ENCODE measurements around the gene SMARCAD1. TPM values are rescaled to one million over a fixed set of nuclear protein-coding genes. Genes with fewer than 3 reads are reported as not detected.
A peak's percentile ranks its signal among the peaks of the same experiment; 100 is the strongest.

Gene SMARCAD1
- total and polyA plus RNA-seq, 4 experiments from 2014 or later: 13.4 to 30.7 (median 21.4) TPM

DNA sequence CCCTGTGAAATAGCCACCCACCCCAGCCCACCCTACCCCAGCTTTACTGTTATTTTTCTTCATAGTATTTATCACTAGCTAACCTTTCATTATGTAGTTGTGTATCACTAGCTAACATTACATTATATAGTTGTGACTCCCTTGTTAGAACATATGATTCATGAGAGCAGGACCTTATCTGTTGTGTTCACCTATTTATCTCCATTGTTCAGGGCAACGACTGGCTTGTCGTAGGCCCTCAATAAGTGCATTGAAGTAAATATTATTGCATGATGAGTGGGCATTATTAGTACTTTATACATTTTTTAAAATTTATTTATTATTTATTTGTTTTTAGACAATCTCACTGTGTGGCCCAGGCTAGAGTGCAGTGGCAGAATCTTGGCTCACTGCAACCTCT is 4.2 kb downstream of the SMARCAD1 start:
- Histone ChIP-seq H3K27me3 (ENCODE audit: insufficient read depth, low read length) (no peaks in the 10 kb centered on the region), H3K27ac (ENCODE audit: low read depth, low read length) (no peak overlapping the region), H3K9me3 (ENCODE audit: control insufficient read depth in 1 of 2, low read length in 2 of 2) (no peaks in the 10 kb centered on the region), H3K4me1 (ENCODE audit: insufficient read depth, low read length) (peaks cover 49% of the 10 kb centered on the region), H3K4me3 (ENCODE audit: low read length in 2 of 2) (no peak overlapping the region), H3K36me3 (ENCODE audit: insufficient read depth, low read length) (peaks cover 8% of the 10 kb centered on the region)
- POLR2A ChIA-PET (ENCODE audit: partially characterized antibody): no interaction called here
- Mint-ChIP-seq H3K4me3 (no peak overlapping the region), H3K4me1 (peaks cover 42 to 79% (median 69%) of the 10 kb centered on the region in 4 donors), H3K27me3 (no peaks in the 10 kb centered on the region), H3K27ac (peak overlapping the region in 1 of 7 donors; percentile 44), H3K9me3 (peaks cover 0 to 8% (median 0%) of the 10 kb centered on the region in 8 donors), H3K36me3 (peaks cover 57 to 67% of the 10 kb centered on the region in 2 donors)
- CTCF ChIA-PET (ENCODE audit: partially characterized antibody): no interaction called here
- intact Hi-C loops (cut with micrococcal nuclease): no loop called here
- no peak for DNase-seq

DNA sequence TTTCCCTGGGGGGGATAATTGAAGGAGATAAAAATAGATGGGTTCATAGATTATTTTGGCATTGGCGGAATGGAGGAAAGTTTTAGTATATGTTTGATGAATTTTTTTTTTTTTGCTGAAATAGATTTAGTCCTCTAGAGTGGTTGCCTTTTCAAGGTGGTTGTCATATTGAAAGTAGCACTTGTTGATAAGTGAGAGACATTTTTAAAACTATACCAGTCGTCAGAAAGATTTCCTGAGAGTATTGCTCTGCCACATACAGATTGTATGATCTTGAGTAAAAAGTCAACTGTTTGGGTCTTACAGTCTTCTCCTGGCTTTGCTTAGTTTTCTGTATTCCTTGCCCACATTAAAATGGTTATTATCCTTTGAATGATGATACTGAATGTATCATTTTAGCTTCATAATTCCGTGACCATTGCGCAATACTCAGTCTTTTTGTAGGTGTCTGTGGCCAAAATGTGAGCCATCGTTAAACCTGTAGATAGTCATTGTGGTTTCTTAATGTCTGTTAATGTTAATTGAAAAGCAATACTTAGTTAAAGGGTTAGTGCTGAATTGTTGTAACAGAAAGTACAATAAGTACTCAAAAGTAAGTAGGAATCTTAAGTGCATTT is 7.1 kb downstream of the SMARCAD1 start:
- ChIA-PET CTCF (ENCODE audit: partially characterized antibody) (no interaction called here), POLR2A (ENCODE audit: partially characterized antibody) (no interaction called here)
- no peaks in the 10 kb centered on the region for H3K27me3 Mint-ChIP-seq
- Histone ChIP-seq H3K9me3 (ENCODE audit: control insufficient read depth in 1 of 2, low read length in 2 of 2) (no peaks in the 10 kb centered on the region), H3K27ac (ENCODE audit: low read depth, low read length) (no peak overlapping the region), H3K4me1 (ENCODE audit: insufficient read depth, low read length) (peaks cover 32% of the 10 kb centered on the region), H3K27me3 (ENCODE audit: insufficient read depth, low read length) (no peaks in the 10 kb centered on the region), H3K4me3 (ENCODE audit: low read length in 2 of 2) (no peak overlapping the region), H3K36me3 (ENCODE audit: insufficient read depth, low read length) (peaks cover 8% of the 10 kb centered on the region)
- H3K4me3 Mint-ChIP-seq: peak overlapping the region in 4 of 8 donors; percentile 4 to 58 (median 34)
- H3K27ac Mint-ChIP-seq: peak overlapping the region in 6 of 7 donors; percentile 13 to 88 (median 42)
- peaks cover 56 to 60% of the 10 kb centered on the region in 2 donors for H3K36me3 Mint-ChIP-seq
- DNase-seq: no peak
- intact Hi-C loops (cut with micrococcal nuclease): no loop called here
- H3K9me3 Mint-ChIP-seq: peaks cover 0 to 3% (median 0%) of the 10 kb centered on the region in 8 donors
- peaks cover 31 to 58% (median 51%) of the 10 kb centered on the region in 4 donors for H3K4me1 Mint-ChIP-seq

DNA sequence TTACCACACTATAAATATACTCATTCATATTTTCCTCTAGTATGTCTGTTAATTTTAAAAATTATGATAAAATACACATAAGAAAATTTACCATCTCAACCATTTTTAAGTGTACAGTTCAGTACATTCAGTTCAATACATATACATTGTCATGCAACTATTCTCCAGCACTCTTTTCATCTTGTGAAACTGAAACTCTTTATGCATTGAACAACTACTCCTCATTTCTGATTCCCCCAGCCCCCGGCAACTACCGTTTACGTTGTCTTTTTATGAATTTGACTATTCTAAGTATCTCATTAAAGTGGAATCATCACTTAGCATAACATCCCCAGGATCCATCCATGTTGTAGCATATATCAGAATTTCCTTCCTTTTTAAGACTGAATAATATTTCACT is 8.7 kb downstream of the SMARCAD1 start:
- no peaks in the 10 kb centered on the region for H3K27me3 ChIP-seq (ENCODE audit: insufficient read depth, low read length)
- H3K9me3 ChIP-seq (ENCODE audit: control insufficient read depth in 1 of 2, low read length in 2 of 2): no peaks in the 10 kb centered on the region
- Mint-ChIP-seq H3K9me3 (peaks cover 0 to 2% (median 0%) of the 10 kb centered on the region in 8 donors), H3K4me1 (peaks cover 26 to 52% (median 45%) of the 10 kb centered on the region in 4 donors), H3K36me3 (peaks cover 51 to 56% of the 10 kb centered on the region in 2 donors), H3K27me3 (no peaks in the 10 kb centered on the region), H3K27ac (peak overlapping the region in 5 of 7 donors; percentile 18 to 52 (median 37)), H3K4me3 (no peak overlapping the region)
- peaks cover 8% of the 10 kb centered on the region for H3K36me3 ChIP-seq (ENCODE audit: insufficient read depth, low read length)
- POLR2A ChIA-PET (ENCODE audit: partially characterized antibody): interaction anchor here (0.7 kb wide), 1 partner anchor 8 kb away, joined by 5 read pairs; no protein-coding TSS in a partner anchor
- H3K27ac ChIP-seq (ENCODE audit: low read depth, low read length): no peak overlapping the region
- no peak overlapping the region for H3K4me3 ChIP-seq (ENCODE audit: low read length in 2 of 2)
- no peak for DNase-seq
- CTCF ChIA-PET (ENCODE audit: partially characterized antibody): no interaction called here
- intact Hi-C loops (cut with micrococcal nuclease): no loop called here
- peaks cover 26% of the 10 kb centered on the region for H3K4me1 ChIP-seq (ENCODE audit: insufficient read depth, low read length)

DNA sequence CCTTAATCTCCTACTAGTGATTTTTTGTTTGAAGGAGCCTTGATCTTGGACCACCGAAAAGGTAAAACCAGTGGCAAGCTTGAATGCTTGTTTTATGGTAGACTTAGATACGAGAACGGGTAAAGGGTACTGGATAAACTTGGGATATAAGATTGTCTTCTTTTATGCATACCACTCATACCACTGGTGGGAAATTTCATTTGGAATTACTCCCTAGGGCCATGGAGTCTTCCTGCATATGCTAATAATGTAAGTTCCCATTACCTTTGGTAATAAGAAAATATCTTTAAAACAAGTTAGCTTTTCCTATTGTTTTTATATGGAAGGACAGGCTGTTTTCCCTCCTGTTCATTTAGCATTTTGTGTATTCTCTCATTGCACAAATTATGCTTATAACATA is 11.7 kb downstream of the SMARCAD1 start:
- H3K9me3 ChIP-seq (ENCODE audit: control insufficient read depth in 1 of 2, low read length in 2 of 2): no peaks in the 10 kb centered on the region
- Mint-ChIP-seq H3K27me3 (no peaks in the 10 kb centered on the region), H3K27ac (peak overlapping the region in 1 of 7 donors; percentile 10), H3K4me1 (peaks cover 15 to 35% (median 29%) of the 10 kb centered on the region in 4 donors), H3K36me3 (peaks cover 35 to 40% of the 10 kb centered on the region in 2 donors), H3K9me3 (no peaks in the 10 kb centered on the region), H3K4me3 (no peak overlapping the region)
- ChIA-PET POLR2A (ENCODE audit: partially characterized antibody) (no interaction called here), CTCF (ENCODE audit: partially characterized antibody) (no interaction called here)
- H3K36me3 ChIP-seq (ENCODE audit: insufficient read depth, low read length): no peaks in the 10 kb centered on the region
- H3K4me1 ChIP-seq (ENCODE audit: insufficient read depth, low read length): peaks cover 21% of the 10 kb centered on the region
- H3K27ac ChIP-seq (ENCODE audit: low read depth, low read length): no peak overlapping the region
- DNase-seq: no peak
- intact Hi-C loops (cut with micrococcal nuclease): no loop called here
- no peak overlapping the region for H3K4me3 ChIP-seq (ENCODE audit: low read length in 2 of 2)
- H3K27me3 ChIP-seq (ENCODE audit: insufficient read depth, low read length): no peaks in the 10 kb centered on the region

DNA sequence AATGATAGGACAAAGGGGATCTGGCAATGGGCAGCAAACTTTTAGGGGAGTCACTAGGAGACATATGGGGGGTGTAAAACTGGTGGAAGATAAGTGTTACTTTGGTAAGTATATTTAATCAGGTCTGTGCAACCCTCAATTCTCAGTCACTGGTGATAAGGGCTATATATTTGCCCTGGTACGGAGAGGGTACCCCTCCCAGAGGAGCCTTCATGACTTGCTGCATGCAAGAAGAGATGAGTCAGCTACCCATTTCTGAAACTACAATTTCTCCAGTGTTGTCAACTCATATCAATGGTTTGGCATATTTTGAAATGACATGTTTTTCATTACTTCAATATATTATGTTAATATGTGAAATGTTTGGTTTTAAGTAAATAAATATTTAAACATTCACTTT is 14.3 kb downstream of the SMARCAD1 start:
- Histone ChIP-seq H3K27me3 (ENCODE audit: insufficient read depth, low read length) (no peaks in the 10 kb centered on the region), H3K9me3 (ENCODE audit: control insufficient read depth in 1 of 2, low read length in 2 of 2) (no peaks in the 10 kb centered on the region), H3K4me3 (ENCODE audit: low read length in 2 of 2) (no peak overlapping the region), H3K4me1 (ENCODE audit: insufficient read depth, low read length) (peaks cover under 1% of the 10 kb centered on the region), H3K36me3 (ENCODE audit: insufficient read depth, low read length) (no peaks in the 10 kb centered on the region), H3K27ac (ENCODE audit: low read depth, low read length) (no peak overlapping the region)
- ChIA-PET CTCF (ENCODE audit: partially characterized antibody) (no interaction called here), POLR2A (ENCODE audit: partially characterized antibody) (interaction anchor here (0.6 kb wide), 1 partner anchor 13 kb away, joined by 3 read pairs; no protein-coding TSS in a partner anchor)
- H3K4me3 Mint-ChIP-seq: no peak overlapping the region
- intact Hi-C loops (cut with micrococcal nuclease): no loop called here
- DNase-seq: no peak
- peaks cover 7 to 21% (median 15%) of the 10 kb centered on the region in 4 donors for H3K4me1 Mint-ChIP-seq
- peak overlapping the region in 1 of 7 donors; percentile 3 for H3K27ac Mint-ChIP-seq
- peaks cover 31 to 38% of the 10 kb centered on the region in 2 donors for H3K36me3 Mint-ChIP-seq
- no peaks in the 10 kb centered on the region for H3K27me3 Mint-ChIP-seq
- no peaks in the 10 kb centered on the region for H3K9me3 Mint-ChIP-seq

DNA sequence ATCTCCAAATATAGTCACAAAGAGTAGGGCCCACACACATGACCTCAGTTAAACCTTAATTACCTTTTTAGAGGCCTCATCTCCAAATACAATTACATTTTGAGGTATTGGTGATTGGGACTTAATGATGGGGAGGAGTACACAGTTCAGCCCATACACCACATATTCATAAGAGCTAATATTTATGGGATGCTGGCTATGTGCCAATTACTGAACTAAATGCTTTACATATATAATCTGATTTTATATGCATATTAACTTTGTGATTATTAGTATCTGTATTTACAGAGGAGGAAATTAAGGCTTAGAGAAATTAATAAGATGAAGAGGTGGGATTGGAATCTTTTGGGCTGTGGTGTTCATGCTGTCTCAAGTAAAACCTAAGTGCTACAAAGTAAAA is 17.8 kb downstream of the SMARCAD1 start:
- Histone ChIP-seq H3K27me3 (ENCODE audit: insufficient read depth, low read length) (no peaks in the 10 kb centered on the region), H3K27ac (ENCODE audit: low read depth, low read length) (no peak overlapping the region), H3K4me3 (ENCODE audit: low read length in 2 of 2) (no peak overlapping the region), H3K36me3 (ENCODE audit: insufficient read depth, low read length) (no peaks in the 10 kb centered on the region), H3K9me3 (ENCODE audit: control insufficient read depth in 1 of 2, low read length in 2 of 2) (no peaks in the 10 kb centered on the region), H3K4me1 (ENCODE audit: insufficient read depth, low read length) (no peaks in the 10 kb centered on the region)
- DNase-seq: no peak
- H3K27ac Mint-ChIP-seq: peak overlapping the region in 2 of 7 donors; percentile 62 to 73
- H3K4me3 Mint-ChIP-seq: no peak overlapping the region
- intact Hi-C loops (cut with micrococcal nuclease): no loop called here
- ChIA-PET CTCF (ENCODE audit: partially characterized antibody) (no interaction called here), POLR2A (ENCODE audit: partially characterized antibody) (no interaction called here)
- H3K27me3 Mint-ChIP-seq: no peaks in the 10 kb centered on the region
- no peaks in the 10 kb centered on the region for H3K9me3 Mint-ChIP-seq
- peaks cover 39 to 44% of the 10 kb centered on the region in 2 donors for H3K36me3 Mint-ChIP-seq
- peaks cover 11 to 20% (median 17%) of the 10 kb centered on the region in 4 donors for H3K4me1 Mint-ChIP-seq

DNA sequence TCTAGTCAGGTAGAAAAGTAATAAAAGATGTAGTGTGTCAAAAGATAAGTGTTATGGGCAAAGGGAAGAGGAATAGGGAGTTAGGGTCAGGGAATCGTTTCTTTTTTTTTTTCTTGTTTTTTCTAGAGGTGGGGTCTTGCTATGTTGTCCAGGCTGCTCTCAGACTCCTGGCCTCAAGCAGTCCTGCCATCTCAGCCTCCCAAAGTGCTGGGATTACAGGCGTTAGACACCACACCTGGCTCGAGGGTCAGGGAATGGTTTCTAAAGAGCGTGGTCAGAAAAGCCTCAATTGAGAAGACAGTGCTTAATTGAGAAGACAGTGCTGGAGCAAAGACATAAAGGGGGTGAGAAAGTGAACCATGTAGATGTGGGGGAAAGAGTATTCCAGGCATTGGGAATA is 19.1 kb downstream of the SMARCAD1 start:
- POLR2A ChIA-PET (ENCODE audit: partially characterized antibody): no interaction called here
- Histone ChIP-seq H3K4me3 (ENCODE audit: low read length in 2 of 2) (no peak overlapping the region), H3K36me3 (ENCODE audit: insufficient read depth, low read length) (no peaks in the 10 kb centered on the region), H3K9me3 (ENCODE audit: control insufficient read depth in 1 of 2, low read length in 2 of 2) (no peaks in the 10 kb centered on the region), H3K27me3 (ENCODE audit: insufficient read depth, low read length) (no peaks in the 10 kb centered on the region), H3K27ac (ENCODE audit: low read depth, low read length) (no peak overlapping the region), H3K4me1 (ENCODE audit: insufficient read depth, low read length) (no peaks in the 10 kb centered on the region)
- CTCF ChIA-PET (ENCODE audit: partially characterized antibody): interaction anchor here (0.7 kb wide), 1 partner anchor 52 kb away, joined by 3 read pairs; no protein-coding TSS in a partner anchor
- intact Hi-C loops (cut with micrococcal nuclease): no loop called here
- H3K4me1 Mint-ChIP-seq: peaks cover 7 to 20% (median 18%) of the 10 kb centered on the region in 4 donors
- H3K9me3 Mint-ChIP-seq: no peaks in the 10 kb centered on the region
- peaks cover 40 to 47% of the 10 kb centered on the region in 2 donors for H3K36me3 Mint-ChIP-seq
- H3K27ac Mint-ChIP-seq: no peak overlapping the region
- no peak for DNase-seq
- H3K4me3 Mint-ChIP-seq: no peak overlapping the region
- H3K27me3 Mint-ChIP-seq: no peaks in the 10 kb centered on the region

Data from CD4-positive, alpha-beta memory T cell (primary cell).